GM23338 (cell line): Measurements from ENCODE around the gene TTLL9. TPM values are rescaled to one million over a fixed set of nuclear protein-coding genes. Genes with fewer than 3 reads are reported as not detected.

Experiments
- ATAC-seq: fragments of 200-7000 bp; cut with Tn5 transposase; 3 replicates; pipeline ENCODE4 v1.9.1; 2020
- DNase-seq: peaks from one replicate; pipeline ENCODE4 v3.0.0-alpha.2; 2015; ENCODE audit warnings: low spot score
- H2AFZ ChIP-seq: fragments of 200-600 bp; sonication (generic); 2 replicates; pipeline ENCODE4 v1.8.0; 2016; ENCODE audit warnings: antibody characterized with exemption, mild to moderate bottlenecking, moderate library complexity
- H3F3A ChIP-seq: fragments of 200-600 bp; sonication (generic); replicated peaks from 2 replicates; pipeline ENCODE4 v1.8.0; 2017; ENCODE audit warnings: antibody characterized with exemption, mixed run types, low read depth
- H3K27ac ChIP-seq: fragments of 200-600 bp; sonication (generic); 2 replicates; pipeline ENCODE4 v1.6.1; 2016; ENCODE audit warnings: low read depth
- H3K27me3 ChIP-seq: fragments of 200-600 bp; sonication (generic); 2 replicates; pipeline ENCODE4 v1.8.0; 2016; ENCODE audit warnings: mild to moderate bottlenecking, mixed run types, moderate library complexity; ENCODE audit not compliant: insufficient read depth
- H3K36me3 ChIP-seq: fragments of 200-600 bp; sonication (generic); 2 replicates; pipeline ENCODE4 v1.8.0; 2016; ENCODE audit warnings: mild to moderate bottlenecking; ENCODE audit not compliant: insufficient read depth
- H3K4me1 ChIP-seq: fragments of 200-600 bp; sonication (generic); 2 replicates; pipeline ENCODE4 v1.8.0; 2016; ENCODE audit warnings: mild to moderate bottlenecking, moderate library complexity; ENCODE audit not compliant: insufficient read depth
- H3K4me2 ChIP-seq: fragments of 200-600 bp; sonication (generic); 2 replicates; pipeline ENCODE4 v1.7.1; 2017; ENCODE audit warnings: mixed run types
- H3K4me3 ChIP-seq: fragments of 200-600 bp; sonication (generic); 2 replicates; pipeline ENCODE4 v1.6.1; 2016; ENCODE audit warnings: mixed run types
- H3K79me2 ChIP-seq: fragments of 200-600 bp; sonication (generic); replicated peaks from 2 replicates; pipeline ENCODE4 v1.8.0; 2017; ENCODE audit warnings: mild to moderate bottlenecking; ENCODE audit not compliant: insufficient read depth
- H3K9me2 ChIP-seq: fragments of 200-600 bp; sonication (generic); 2 replicates; pipeline ENCODE4 v1.8.0; 2017; ENCODE audit not compliant: insufficient read depth
- H4K20me1 ChIP-seq: fragments of 200-600 bp; sonication (generic); replicated peaks from 2 replicates; pipeline ENCODE4 v1.8.0; 2017; ENCODE audit warnings: mild to moderate bottlenecking; ENCODE audit not compliant: insufficient read depth
- H3K27ac Mint-ChIP-seq: 2 replicates; pipeline ENCODE4 v1.8.0; 2020; ENCODE audit warnings: inconsistent platforms, mild to moderate bottlenecking, moderate library complexity, mixed read lengths
- H3K27me3 Mint-ChIP-seq: 3 replicates; pipeline ENCODE4 v1.8.0; 2022; ENCODE audit warnings: low read depth, mild to moderate bottlenecking, moderate library complexity, mixed read lengths, inconsistent platforms; ENCODE audit not compliant: insufficient read depth, poor library complexity
- H3K36me3 Mint-ChIP-seq: 3 replicates; pipeline ENCODE4 v1.8.0; 2021; ENCODE audit warnings: low read depth, mild to moderate bottlenecking, inconsistent platforms, moderate library complexity, mixed read lengths
- H3K4me1 Mint-ChIP-seq: 3 replicates; pipeline ENCODE4 v1.8.0; 2020; ENCODE audit warnings: mild to moderate bottlenecking, inconsistent platforms, mixed read lengths
- H3K4me3 Mint-ChIP-seq: 3 replicates; pipeline ENCODE4 v1.8.0; 2021; ENCODE audit warnings: moderate library complexity, mild to moderate bottlenecking, inconsistent platforms, mixed read lengths
- H3K9me3 Mint-ChIP-seq: 3 replicates; pipeline ENCODE4 v1.8.0; 2020; ENCODE audit warnings: moderate library complexity, mild to moderate bottlenecking, inconsistent platforms, mixed read lengths
- CREB1 ChIP-seq: fragments of 250-450 bp; sonication (Bioruptor Pico); IDR thresholded peaks from 2 replicates; pipeline ENCODE4 v1.5.0; 2020; ENCODE audit warnings: low read depth, mild to moderate bottlenecking, moderate library complexity
- CTCF ChIP-seq, 2 experiments: fragments of 200-600 bp in 1 of 2; sonication (generic) in 1 of 2; conservative IDR thresholded peaks; 2 replicates each; pipeline versions ENCODE4 v1.5.1 to v1.6.1; 2016 to 2017; ENCODE audit warnings: antibody characterized with exemption in 2 of 2, low read depth in 2 of 2, mild to moderate bottlenecking in 2 of 2, moderate library complexity in 1 of 2
- ETS1 ChIP-seq: IDR thresholded peaks from 2 replicates; pipeline ENCODE4 v1.6.1; 2016; ENCODE audit warnings: antibody characterized with exemption
- EZH2 ChIP-seq: fragments of 200-600 bp; sonication (generic); IDR thresholded peaks from one replicate; pipeline ENCODE4 v1.8.0; 2017; ENCODE audit warnings: antibody characterized with exemption, mild to moderate bottlenecking, low read depth; ENCODE audit not compliant: unreplicated experiment
- EZH2phosphoT487 ChIP-seq: fragments of 200-600 bp; sonication (generic); IDR thresholded peaks from one replicate; pipeline ENCODE4 v1.8.1; 2018; ENCODE audit warnings: antibody characterized with exemption; ENCODE audit not compliant: unreplicated experiment
- JUNB ChIP-seq: IDR thresholded peaks from one replicate; pipeline ENCODE4 v1.6.1; 2016; ENCODE audit warnings: antibody characterized with exemption; ENCODE audit not compliant: unreplicated experiment
- NANOG ChIP-seq: IDR thresholded peaks from 2 replicates; pipeline ENCODE4 v1.6.1; 2016; ENCODE audit warnings: antibody characterized with exemption, borderline replicate concordance
- POLR2AphosphoS5 ChIP-seq: IDR thresholded peaks from 2 replicates; pipeline ENCODE4 v1.6.1; 2016; ENCODE audit warnings: antibody characterized with exemption, low read depth
- STAT1 ChIP-seq: IDR thresholded peaks from one replicate; pipeline ENCODE4 v1.6.1; 2016; ENCODE audit warnings: antibody characterized with exemption; ENCODE audit not compliant: unreplicated experiment
- ZNF114 ChIP-seq: fragments of 250-450 bp; sonication (Bioruptor Pico); IDR thresholded peaks from 2 replicates; pipeline ENCODE4 v1.5.0; 2020; ENCODE audit warnings: mild to moderate bottlenecking, moderate library complexity
- ZNF331 ChIP-seq: fragments of 250-450 bp; sonication (Bioruptor Pico); IDR thresholded peaks from 2 replicates; pipeline ENCODE4 v1.5.0; 2020; ENCODE audit warnings: low read depth, mild to moderate bottlenecking, moderate library complexity
- polyA plus RNA-seq: library from polyadenylated mRNA; unstranded; fragments of >200 nt; fragmentation: Nextera tagmentation; extraction: Ambion mirVana; gene quantifications from 2 replicates; pipeline ENCODE4 v1.2.1, GENCODE V29; 2016
- total RNA-seq: library from RNA; depleted of rRNA; stranded (reverse); fragments of >200 nt; shearing (Covaris generic); gene quantifications from 2 replicates; pipeline ENCODE4 v1.2.3, GENCODE V29; 2014
- TF ChIP-seq, protein P1 (sequence below): fragments of 250-450 bp; sonication (Bioruptor Pico); IDR thresholded peaks from 2 replicates; pipeline ENCODE4 v1.5.0; 2020; ENCODE audit warnings: mild to moderate bottlenecking, moderate library complexity
- TF ChIP-seq, protein P2 (sequence below): IDR thresholded peaks from one replicate; pipeline ENCODE4 v1.6.1; 2018; ENCODE audit warnings: antibody characterized with exemption; ENCODE audit not compliant: unreplicated experiment

Gene TTLL9
- total and polyA plus RNA-seq, 2 experiments from 2014 or later: not detected

DNA sequence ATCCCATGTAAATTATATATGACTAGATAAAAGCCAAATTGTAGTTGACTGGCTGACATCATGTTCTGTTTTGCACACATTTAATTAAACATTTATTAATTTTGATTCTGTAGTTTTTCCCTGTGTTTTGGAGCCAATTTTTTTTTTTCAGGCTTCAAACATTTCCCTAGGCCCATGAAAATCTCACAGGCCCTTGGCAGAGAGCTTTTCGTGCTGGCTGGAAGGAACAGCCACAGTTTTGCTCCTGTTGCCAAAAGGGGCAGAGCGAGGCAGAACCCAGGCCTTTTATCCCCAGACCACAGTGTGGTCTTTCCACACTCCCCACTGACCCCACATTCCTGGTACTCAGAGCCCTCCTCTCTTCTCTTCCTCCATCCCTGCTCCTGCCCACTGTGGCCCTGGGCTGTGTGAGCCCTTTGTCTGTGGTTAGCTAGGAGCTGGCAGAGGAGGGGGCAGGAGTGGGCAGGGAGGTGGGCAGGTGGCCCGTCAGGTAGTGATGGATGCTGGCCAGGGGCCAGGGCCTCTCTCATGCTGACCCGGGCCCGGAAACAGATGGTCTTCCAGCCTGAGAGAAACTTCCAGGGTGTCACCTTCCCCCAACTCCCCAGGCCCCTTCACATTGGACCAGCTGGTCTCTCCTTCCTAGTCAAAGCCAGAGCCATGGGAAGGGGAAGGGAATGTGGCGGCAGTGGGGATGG lies 120.4 kb downstream of the TTLL9 start:
- H3F3A ChIP-seq: 0 out of 2 replicates have a peak, but pooled peaks cover 12% of the 10 kb centered on the region
- ATAC-seq (no peak), DNase-seq (no peak)

More for the DNA sequence above, 120.4 kb downstream of the TTLL9 start:
- Mint-ChIP-seq H3K9me3 (peaks cover 4% of the 10 kb centered on the region), H3K27me3 (peaks cover 25% of the 10 kb centered on the region), H3K27ac (no peak overlapping the region), H3K4me1 (peaks cover 5% of the 10 kb centered on the region; the same call in 2 of the 3 replicates), H3K4me3 (no peak overlapping the region), H3K36me3 (no peaks in the 10 kb centered on the region; the same call in 2 of the 3 replicates)
- H3K27ac ChIP-seq: no peak overlapping the region
- H3K27me3 ChIP-seq: peaks cover 31% of the 10 kb centered on the region
- H3K4me2 ChIP-seq: no peak overlapping the region
- no peak overlapping the region for H3K4me3 ChIP-seq
- no peaks in the 10 kb centered on the region for H3K9me2 ChIP-seq
- TF ChIP-seq EZH2phosphoT487 (no peak), CREB1 (no peak), ZNF331 (CRISPR knock-in tag) (no peak), NANOG (no peak), JUNB (no peak), EZH2 (no peak), ZNF114 (CRISPR knock-in tag) (no peak), CTCF (conservative IDR thresholded peaks at IDR 0.05; ENCODE audit: low read depth in 2 of 2) (no peak), STAT1 (no peak), POLR2AphosphoS5 (no peak), ETS1 (no peak)
- TF ChIP-seq, protein P1, sequence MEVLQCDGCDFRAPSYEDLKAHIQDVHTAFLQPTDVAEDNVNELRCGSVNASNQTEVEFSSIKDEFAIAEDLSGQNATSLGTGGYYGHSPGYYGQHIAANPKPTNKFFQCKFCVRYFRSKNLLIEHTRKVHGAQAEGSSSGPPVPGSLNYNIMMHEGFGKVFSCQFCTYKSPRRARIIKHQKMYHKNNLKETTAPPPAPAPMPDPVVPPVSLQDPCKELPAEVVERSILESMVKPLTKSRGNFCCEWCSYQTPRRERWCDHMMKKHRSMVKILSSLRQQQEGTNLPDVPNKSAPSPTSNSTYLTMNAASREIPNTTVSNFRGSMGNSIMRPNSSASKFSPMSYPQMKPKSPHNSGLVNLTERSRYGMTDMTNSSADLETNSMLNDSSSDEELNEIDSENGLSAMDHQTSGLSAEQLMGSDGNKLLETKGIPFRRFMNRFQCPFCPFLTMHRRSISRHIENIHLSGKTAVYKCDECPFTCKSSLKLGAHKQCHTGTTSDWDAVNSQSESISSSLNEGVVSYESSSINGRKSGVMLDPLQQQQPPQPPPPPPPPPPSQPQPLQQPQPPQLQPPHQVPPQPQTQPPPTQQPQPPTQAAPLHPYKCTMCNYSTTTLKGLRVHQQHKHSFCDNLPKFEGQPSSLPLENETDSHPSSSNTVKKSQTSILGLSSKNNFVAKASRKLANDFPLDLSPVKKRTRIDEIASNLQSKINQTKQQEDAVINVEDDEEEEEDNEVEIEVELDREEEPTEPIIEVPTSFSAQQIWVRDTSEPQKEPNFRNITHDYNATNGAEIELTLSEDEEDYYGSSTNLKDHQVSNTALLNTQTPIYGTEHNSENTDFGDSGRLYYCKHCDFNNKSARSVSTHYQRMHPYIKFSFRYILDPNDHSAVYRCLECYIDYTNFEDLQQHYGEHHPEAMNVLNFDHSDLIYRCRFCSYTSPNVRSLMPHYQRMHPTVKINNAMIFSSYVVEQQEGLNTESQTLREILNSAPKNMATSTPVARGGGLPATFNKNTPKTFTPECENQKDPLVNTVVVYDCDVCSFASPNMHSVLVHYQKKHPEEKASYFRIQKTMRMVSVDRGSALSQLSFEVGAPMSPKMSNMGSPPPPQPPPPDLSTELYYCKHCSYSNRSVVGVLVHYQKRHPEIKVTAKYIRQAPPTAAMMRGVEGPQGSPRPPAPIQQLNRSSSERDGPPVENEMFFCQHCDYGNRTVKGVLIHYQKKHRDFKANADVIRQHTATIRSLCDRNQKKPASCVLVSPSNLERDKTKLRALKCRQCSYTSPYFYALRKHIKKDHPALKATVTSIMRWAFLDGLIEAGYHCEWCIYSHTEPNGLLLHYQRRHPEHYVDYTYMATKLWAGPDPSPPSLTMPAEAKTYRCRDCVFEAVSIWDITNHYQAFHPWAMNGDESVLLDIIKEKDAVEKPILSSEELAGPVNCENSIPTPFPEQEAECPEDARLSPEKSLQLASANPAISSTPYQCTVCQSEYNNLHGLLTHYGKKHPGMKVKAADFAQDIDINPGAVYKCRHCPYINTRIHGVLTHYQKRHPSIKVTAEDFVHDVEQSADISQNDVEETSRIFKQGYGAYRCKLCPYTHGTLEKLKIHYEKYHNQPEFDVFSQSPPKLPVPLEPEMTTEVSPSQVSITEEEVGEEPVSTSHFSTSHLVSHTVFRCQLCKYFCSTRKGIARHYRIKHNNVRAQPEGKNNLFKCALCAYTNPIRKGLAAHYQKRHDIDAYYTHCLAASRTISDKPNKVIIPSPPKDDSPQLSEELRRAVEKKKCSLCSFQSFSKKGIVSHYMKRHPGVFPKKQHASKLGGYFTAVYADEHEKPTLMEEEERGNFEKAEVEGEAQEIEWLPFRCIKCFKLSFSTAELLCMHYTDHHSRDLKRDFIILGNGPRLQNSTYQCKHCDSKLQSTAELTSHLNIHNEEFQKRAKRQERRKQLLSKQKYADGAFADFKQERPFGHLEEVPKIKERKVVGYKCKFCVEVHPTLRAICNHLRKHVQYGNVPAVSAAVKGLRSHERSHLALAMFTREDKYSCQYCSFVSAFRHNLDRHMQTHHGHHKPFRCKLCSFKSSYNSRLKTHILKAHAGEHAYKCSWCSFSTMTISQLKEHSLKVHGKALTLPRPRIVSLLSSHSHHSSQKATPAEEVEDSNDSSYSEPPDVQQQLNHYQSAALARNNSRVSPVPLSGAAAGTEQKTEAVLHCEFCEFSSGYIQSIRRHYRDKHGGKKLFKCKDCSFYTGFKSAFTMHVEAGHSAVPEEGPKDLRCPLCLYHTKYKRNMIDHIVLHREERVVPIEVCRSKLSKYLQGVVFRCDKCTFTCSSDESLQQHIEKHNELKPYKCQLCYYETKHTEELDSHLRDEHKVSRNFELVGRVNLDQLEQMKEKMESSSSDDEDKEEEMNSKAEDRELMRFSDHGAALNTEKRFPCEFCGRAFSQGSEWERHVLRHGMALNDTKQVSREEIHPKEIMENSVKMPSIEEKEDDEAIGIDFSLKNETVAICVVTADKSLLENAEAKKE (CRISPR knock-in tag): no peak
- TF ChIP-seq, protein P2, sequence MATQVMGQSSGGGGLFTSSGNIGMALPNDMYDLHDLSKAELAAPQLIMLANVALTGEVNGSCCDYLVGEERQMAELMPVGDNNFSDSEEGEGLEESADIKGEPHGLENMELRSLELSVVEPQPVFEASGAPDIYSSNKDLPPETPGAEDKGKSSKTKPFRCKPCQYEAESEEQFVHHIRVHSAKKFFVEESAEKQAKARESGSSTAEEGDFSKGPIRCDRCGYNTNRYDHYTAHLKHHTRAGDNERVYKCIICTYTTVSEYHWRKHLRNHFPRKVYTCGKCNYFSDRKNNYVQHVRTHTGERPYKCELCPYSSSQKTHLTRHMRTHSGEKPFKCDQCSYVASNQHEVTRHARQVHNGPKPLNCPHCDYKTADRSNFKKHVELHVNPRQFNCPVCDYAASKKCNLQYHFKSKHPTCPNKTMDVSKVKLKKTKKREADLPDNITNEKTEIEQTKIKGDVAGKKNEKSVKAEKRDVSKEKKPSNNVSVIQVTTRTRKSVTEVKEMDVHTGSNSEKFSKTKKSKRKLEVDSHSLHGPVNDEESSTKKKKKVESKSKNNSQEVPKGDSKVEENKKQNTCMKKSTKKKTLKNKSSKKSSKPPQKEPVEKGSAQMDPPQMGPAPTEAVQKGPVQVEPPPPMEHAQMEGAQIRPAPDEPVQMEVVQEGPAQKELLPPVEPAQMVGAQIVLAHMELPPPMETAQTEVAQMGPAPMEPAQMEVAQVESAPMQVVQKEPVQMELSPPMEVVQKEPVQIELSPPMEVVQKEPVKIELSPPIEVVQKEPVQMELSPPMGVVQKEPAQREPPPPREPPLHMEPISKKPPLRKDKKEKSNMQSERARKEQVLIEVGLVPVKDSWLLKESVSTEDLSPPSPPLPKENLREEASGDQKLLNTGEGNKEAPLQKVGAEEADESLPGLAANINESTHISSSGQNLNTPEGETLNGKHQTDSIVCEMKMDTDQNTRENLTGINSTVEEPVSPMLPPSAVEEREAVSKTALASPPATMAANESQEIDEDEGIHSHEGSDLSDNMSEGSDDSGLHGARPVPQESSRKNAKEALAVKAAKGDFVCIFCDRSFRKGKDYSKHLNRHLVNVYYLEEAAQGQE: no peak
- peaks cover 6% of the 10 kb centered on the region; the same call in 1 of the 2 replicates for H4K20me1 ChIP-seq
- no peaks in the 10 kb centered on the region for H3K36me3 ChIP-seq
- H2AFZ ChIP-seq: no peak overlapping the region
- peaks cover 7% of the 10 kb centered on the region; the same call in 1 of the 2 replicates for H3K4me1 ChIP-seq
- no peaks in the 10 kb centered on the region for H3K79me2 ChIP-seq
